Gastrocnemius medialis (tissue), 4 donors: ENCODE measurements around the gene SRSF8.

Source experiments
- CTCF ChIP-seq, 5 experiments: fragments of 450-650 bp in 3 of 5; fragments of 200-600 bp in 2 of 5; sonication (generic) in 2 of 5; IDR thresholded peaks in 4 of 5; conservative IDR thresholded peaks in 1 of 5; 1 replicate in 4 of 5; 2 replicates in 1 of 5; pipeline ENCODE4 v1.5.1; 2016 to 2019; ENCODE audit warnings: antibody characterized with exemption in 5 of 5, mild to moderate bottlenecking in 3 of 5, moderate library complexity in 3 of 5
- POLR2A ChIP-seq, 2 donors: fragments of 450-650 bp; IDR thresholded peaks; one replicate each; pipeline ENCODE4 v1.6.1; 2017; ENCODE audit warnings: antibody characterized with exemption in 2 of 2, mild to moderate bottlenecking in 2 of 2, moderate library complexity in 2 of 2

GRCh38 chr11:95092549-95093324 lies 26.0 kb downstream of the SRSF8 start:
- TF ChIP-seq CTCF (IDR thresholded peaks at IDR 0.05 in 4 of 5, conservative IDR thresholded peaks at IDR 0.05 in 1 of 5) (peak in 3 of 5 experiments; percentile 26 to 50 (median 38)), POLR2A (IDR thresholded peaks at IDR 0.05) (no peak)
